Measurements from ENCODE around the gene RNASE2. TPM values are rescaled to one million over a fixed set of nuclear protein-coding genes. Genes with fewer than 3 reads are reported as not detected.

RNASE2 gene
- not detected in 2 replicates for total RNA-seq

GRCh38 chr14:20954736-20955537 is at the start of gene RNASE2:
Gene RNASE2, plus strand, starts transcription at chr14:20955487. Its CDS starts 285 bp downstream, at chr14:20955772.

GRCh38 chr14:20989787-20990600 is 34.7 kb downstream of the RNASE2 start, which contains the start of gene METTL17:
Gene METTL17, plus strand, starts transcription at chr14:20989980. Its CDS starts 23 bp downstream, at chr14:20990003.

GRCh38 chr14:20998674-20999366 is 43.5 kb downstream of the RNASE2 start, which contains the start of gene SLC39A2:
Gene SLC39A2, plus strand, starts transcription at chr14:20999293. Its CDS starts 154 bp downstream, at chr14:20999447.

Other genes starting within 250 kb of the RNASE2 start
- not detected in 2 replicates for gene EDDM3A, start 209.6 kb upstream of the RNASE2 start, total RNA-seq
- not detected in 2 replicates for gene EDDM3B, start 187.1 kb upstream of the RNASE2 start, total RNA-seq
- gene RNASE6, start 174.2 kb upstream of the RNASE2 start, total RNA-seq, result not detected in 2 replicates
- 1.7 and 4.1 TPM in 2 replicates for gene RNASE1, start 152.6 kb upstream of the RNASE2 start, total RNA-seq
- gene RNASE3, start 64.1 kb upstream of the RNASE2 start, total RNA-seq, result not detected in 2 replicates
- 43.2 and 57.8 TPM in 2 replicates for gene METTL17, start 34.5 kb downstream of the RNASE2 start, total RNA-seq
- 0.32 TPM in 1 of 2 replicates, not detected in the other for gene SLC39A2, start 43.8 kb downstream of the RNASE2 start, total RNA-seq
- 2.7 and 12.0 TPM in 2 replicates for gene NDRG2, start 69.6 kb downstream of the RNASE2 start, total RNA-seq
- gene TPPP2, start 74.7 kb downstream of the RNASE2 start, total RNA-seq, result not detected in 2 replicates
- gene RNASE13, start 79.3 kb downstream of the RNASE2 start, total RNA-seq, result not detected in 2 replicates
- gene RNASE7, start 86.9 kb downstream of the RNASE2 start, total RNA-seq, result not detected in 2 replicates
- gene RNASE8, start 102.3 kb downstream of the RNASE2 start, total RNA-seq, result not detected in 2 replicates
- gene ARHGEF40, start 114.8 kb downstream of the RNASE2 start, total RNA-seq, result 39.9 and 55.2 TPM in 2 replicates
- gene ZNF219, start 143.2 kb downstream of the RNASE2 start, total RNA-seq, result 6.2 and 19.7 TPM in 2 replicates
- not detected in 2 replicates for gene TMEM253, start 145.6 kb downstream of the RNASE2 start, total RNA-seq
- gene OR5AU1, start 200.6 kb downstream of the RNASE2 start, total RNA-seq, result not detected in 2 replicates